Stimulated activated CD8-positive, alpha-beta memory T cell treated with anti-CD3 and anti-CD28 coated beads, Interleukin-12 subunit alpha, Interleukin-12 subunit beta, amount 100 ng/mL, for 1 hour (primary cell): ENCODE measurements around the gene POGZ.

ENCODE experiments used
- DNase-seq: peaks from one replicate; pipeline ENCODE4 v3.0.0-alpha.2; 2020; ENCODE audit warnings: low read depth

The POGZ gene

GRCh38 chr1:151459331-151460046, at the start of gene POGZ:
Gene POGZ (minus strand): TSS chr1:151459494. CDS start chr1:151442204, 17,290 bp downstream.
- DNase-seq: peak; percentile 94

- no peak for DNase-seq
These were observed 49.5 kb upstream of the POGZ start for GRCh38 chr1:151508833-151509232.

GRCh38 chr1:151504759-151505158, 45.5 kb upstream of the POGZ start:
- DNase-seq: no peak

GRCh38 chr1:151504252-151504651, 45.0 kb upstream of the POGZ start:
- DNase-seq: no peak

DNA sequence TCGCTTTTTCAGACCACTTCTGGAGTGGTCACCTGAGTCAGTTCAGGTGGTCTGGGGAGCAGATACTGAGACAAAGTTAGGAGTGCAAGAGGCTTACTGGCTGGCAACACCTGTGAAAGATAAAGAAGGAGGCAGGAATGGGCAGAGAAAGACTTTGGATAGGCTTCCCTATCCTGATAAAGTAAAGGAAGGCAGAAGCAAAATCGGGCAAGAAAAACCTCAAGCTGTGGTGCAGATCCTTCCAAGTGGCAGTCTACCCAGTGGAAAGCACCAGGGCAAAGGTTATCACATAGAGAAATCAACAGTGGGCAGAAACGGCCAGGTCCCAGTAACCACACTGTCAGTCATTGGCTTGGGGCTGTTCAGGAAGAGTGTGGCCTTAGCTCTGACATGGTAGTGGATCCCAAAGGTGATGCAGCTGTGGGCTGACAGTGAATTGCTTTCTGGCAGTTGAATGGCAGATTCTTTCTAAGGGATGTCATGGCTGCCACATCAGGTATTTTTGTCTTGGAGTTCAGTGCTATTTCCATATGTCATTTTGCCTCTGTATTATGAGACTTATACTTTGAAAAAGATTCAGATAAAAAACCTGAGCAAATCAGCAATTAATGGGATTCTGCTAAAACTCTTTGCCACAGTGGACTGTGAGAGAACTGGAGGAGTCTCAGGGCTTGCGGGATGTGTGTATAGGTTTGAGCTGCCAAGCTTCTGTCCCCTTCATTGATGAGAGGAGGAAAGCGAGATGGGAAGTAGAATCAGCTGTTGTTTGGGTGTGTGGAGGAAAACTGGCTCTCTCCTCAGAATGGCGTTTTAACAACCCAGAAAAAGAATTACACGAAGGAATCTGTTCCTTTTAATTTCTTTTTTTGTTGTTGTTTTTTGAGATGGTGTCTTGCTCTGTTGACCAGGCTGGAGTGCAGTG, 43.8 kb upstream of the POGZ start:
- DNase-seq: no peak

- DNase-seq: no peak
These were observed 42.9 kb upstream of the POGZ start for GRCh38 chr1:151502035-151502700.

- no peak for DNase-seq
These were observed 42.2 kb upstream of the POGZ start for GRCh38 chr1:151501474-151501873.

- no peak for DNase-seq
These were observed 40.6 kb upstream of the POGZ start for GRCh38 chr1:151499930-151500329.

- no peak for DNase-seq
These were observed 40.1 kb upstream of the POGZ start for GRCh38 chr1:151499365-151499764.

GRCh38 chr1:151495316-151495715, 36.0 kb upstream of the POGZ start:
- DNase-seq: no peak

GRCh38 chr1:151494741-151495281, 35.5 kb upstream of the POGZ start:
- no peak for DNase-seq

DNA sequence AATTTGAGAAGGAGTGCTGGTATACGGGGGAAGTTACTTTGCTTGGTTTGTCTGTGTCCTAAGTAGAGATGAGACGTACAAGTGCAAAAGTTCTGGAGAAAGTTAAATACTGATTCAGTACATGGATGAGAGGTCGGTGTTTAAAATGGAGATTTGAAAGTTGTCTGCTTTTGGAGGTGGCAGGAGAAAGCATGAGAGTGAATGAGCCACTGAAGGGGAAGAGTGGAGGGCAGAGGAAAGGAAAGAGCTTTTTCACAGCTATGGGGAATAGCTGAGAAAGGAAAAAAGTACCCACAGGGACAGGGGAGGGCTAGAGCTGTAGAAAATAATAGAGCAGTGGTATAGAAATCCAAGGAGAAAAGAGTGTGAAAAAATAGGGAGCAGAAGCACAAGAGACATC, 33.7 kb upstream of the POGZ start:
- no peak for DNase-seq

- no peak for DNase-seq
These were observed 32.8 kb upstream of the POGZ start for GRCh38 chr1:151492120-151492519.

DNA sequence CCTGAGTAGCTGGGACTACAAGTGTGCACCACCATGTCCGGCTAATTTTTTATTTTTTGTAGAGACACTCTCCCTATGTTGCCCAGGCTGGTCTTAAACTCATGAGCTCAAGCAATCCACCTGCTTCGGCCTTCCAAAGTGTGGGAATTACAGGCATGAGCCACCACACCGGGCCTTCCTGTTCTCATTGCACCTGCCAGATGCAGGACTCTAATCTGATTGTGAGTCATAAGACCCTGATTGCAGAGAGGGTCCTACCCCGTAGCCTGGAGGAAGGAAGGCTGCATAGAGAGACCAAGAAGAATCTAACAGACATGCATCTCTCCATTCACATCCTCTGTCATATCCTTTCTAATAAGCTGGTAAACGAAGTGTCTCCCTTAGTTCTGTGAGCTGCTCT, 32.3 kb upstream of the POGZ start:
- DNase-seq: no peak

- DNase-seq: no peak
These were observed 27.3 kb upstream of the POGZ start for GRCh38 chr1:151486557-151486956.

DNA sequence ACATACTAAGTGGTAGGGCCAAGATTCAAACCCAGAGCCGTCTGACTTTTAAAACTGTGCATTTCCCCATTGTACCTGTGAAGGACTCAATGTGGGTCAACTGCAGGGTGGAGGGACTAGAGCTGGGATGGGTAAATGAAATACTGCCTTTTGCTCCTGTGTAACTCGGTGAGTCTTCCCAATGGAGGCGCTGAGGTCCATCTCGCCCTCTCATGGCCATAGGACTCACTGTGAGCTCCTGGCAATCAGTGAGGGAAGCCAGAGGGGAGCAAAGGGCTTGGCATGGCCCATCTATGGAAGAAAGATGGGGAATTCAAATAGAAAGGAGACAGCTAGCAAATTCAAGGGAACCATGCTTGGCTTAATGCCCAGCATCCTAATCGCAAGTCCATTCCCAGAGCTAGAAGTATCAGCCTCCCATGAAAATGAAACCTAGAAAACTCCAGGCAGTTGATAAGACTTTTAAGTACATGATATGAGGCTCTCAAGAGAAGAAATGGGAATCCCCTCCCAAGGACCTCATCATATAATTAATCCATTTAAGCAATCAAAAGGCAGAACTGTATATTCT, 26.5 kb upstream of the POGZ start:
- DNase-seq: no peak

DNA sequence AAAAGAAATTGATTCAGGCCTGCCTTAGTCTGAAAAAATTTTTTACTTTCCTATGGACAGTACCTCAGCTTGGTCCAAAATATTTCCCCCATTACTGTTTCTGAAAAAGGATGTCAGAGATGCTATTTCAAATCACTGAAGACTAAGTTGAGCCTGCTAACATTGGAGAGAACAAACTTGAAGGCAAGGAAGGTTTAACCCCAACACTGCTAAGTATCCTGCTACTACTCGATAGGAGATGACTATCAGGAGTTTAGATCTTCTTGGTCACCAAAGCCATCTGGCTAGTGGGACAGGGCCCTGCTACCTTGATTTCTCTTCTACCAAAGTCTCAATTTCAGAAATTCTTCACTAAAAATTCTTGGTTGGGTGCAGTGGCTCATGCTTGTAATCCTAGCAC, 22.7 kb upstream of the POGZ start:
- no peak for DNase-seq

DNA sequence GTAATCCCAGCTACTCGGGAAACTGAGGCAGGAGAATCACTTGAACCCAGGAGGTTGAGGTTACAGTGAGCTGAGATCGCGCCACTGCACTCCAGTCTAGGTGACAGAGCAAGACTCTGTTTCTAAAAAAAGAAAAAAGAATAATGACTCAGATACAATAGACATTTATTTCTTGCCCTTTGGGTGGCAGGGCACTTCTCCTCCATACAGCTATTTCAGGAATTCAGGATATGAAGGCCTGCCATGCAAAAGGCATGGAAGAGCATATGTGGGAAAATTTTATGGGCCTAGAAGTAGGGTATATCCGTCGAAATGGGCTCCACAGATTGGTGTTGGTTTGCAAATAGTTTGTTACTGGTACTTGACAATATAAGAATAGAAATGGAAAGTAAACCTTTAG, 20.2 kb upstream of the POGZ start:
- no peak for DNase-seq

DNA sequence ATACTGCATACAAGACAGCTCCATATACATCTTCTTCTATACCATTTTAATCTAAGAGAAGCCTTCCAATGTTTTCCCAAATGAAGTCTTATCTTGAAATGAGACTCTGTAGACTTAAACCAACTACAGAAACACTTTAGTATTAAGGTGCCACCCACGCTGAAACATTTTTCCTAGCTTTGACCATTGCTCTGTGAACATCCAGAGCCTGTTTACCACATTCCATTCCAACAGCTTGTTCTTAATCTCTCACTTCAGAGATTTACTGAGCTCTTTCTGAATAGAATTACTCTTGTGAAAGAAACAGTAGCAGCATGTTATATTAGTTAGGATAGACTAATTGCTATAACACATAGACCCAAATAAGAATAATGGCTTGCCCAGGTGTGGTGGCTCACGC, 19.6 kb upstream of the POGZ start:
- DNase-seq: no peak

DNA sequence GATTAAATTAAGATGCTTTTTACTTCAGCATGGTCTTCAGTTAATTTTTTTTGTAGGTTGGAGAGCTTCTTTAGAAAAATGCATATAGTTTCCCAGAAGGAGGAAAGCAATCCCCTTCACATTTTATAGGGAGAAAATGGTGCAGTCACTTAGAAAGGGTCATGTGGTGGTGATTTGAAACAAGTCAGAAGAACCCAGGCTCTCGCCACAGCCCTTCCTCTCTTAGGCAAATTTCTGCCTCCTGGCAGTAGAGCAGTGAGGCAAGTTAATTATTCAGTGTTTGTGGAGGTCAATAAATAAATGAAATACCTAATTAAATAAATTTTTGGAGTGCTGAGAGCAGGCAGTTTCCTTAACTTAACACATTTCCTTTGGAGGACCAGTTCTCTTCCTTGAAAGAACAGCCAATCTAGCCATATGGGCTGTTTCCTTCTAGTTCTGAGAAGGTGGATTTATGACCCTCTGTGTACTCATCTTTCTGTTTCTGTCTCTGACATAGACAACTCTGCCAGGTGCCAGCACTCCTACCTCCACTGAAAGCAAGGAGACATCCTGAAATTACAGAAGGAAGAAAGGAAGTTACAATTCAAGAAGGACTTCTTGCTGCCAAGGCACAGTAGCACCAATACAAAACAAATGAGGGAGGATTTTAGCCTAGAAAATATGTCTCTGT, 19.0 kb upstream of the POGZ start:
- no peak for DNase-seq

DNA sequence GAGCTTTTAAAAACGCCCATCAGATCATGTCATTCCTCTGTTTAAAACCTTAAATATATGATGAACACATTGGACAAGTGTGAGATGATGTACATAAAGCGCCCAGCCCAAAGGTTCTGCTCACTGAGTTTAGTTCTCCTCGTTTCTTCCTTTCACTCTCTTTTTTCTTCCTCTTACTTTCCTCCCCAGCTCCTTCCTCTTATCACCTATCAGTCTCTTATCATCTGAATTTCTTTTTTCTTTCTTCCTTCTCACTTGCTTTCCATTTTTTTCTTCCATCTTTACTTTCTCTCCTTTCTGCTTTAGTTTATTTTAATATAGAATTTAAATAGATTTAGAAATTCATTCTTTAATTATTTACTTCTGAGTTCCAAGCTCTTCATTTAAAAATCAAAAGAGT, 17.8 kb upstream of the POGZ start:
- no peak for DNase-seq

- no peak for DNase-seq
These were observed 16.8 kb upstream of the POGZ start for GRCh38 chr1:151476083-151476482.
